Effector memory CD4-positive, alpha-beta T cell (primary cell): Measurements from ENCODE around the gene SEMA5A.

Source experiments
- DNase-seq, 3 donors: peaks; one replicate each; pipeline ENCODE4 v3.0.0-alpha.2; 2020
- H3K27ac ChIP-seq: 2 replicates; pipeline ENCODE4 v1.7.0; 2013; ENCODE audit warnings: mild to moderate bottlenecking, low read length, moderate library complexity; ENCODE audit not compliant: insufficient read depth, poor library complexity, severe bottlenecking
- H3K27me3 ChIP-seq: replicated peaks from 2 replicates; pipeline ENCODE4 v1.7.0; 2013; ENCODE audit warnings: mild to moderate bottlenecking, low read length; ENCODE audit not compliant: insufficient read depth, control insufficient read depth, poor library complexity, severe bottlenecking
- H3K36me3 ChIP-seq: 2 replicates; pipeline ENCODE4 v1.7.0; 2013; ENCODE audit warnings: mild to moderate bottlenecking, low read length, moderate library complexity; ENCODE audit not compliant: control insufficient read depth, insufficient read depth
- H3K4me1 ChIP-seq: 2 replicates; pipeline ENCODE4 v1.7.0; 2013; ENCODE audit warnings: low read length, mild to moderate bottlenecking; ENCODE audit not compliant: control insufficient read depth, insufficient read depth, poor library complexity, severe bottlenecking
- H3K4me3 ChIP-seq: 2 replicates; pipeline ENCODE4 v1.7.0; 2013; ENCODE audit warnings: low read length, low read depth, mild to moderate bottlenecking; ENCODE audit not compliant: insufficient read depth, poor library complexity, severe bottlenecking
- H3K9me3 ChIP-seq: 2 replicates; pipeline ENCODE4 v1.7.0; 2013; ENCODE audit warnings: mild to moderate bottlenecking, low read length, moderate library complexity; ENCODE audit not compliant: control insufficient read depth

Gene SEMA5A

DNA sequence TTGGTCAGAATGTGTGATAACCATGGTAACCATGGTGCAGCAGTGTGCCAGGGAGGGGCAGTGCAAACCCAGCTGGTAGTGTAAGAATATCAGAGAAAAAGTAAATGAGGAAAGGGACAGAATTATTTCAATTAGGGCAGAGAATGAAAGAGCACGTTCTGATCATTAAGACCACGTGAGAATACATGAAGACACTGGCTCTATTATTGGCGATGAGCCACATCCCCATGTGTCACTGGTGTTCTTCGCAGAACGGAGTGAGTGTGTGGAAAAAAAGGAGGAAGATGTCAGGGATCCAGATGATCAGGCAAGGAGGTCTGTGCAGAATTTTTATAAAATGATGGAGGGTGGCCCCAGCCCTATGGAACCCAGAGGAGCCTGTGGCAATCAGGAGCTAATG is 315.5 kb downstream of the SEMA5A start:
- H3K27ac ChIP-seq, result no peak overlapping the region
- H3K4me3 ChIP-seq, result no peak overlapping the region
- H3K36me3 ChIP-seq, result no peaks in the 10 kb centered on the region
- H3K4me1 ChIP-seq, result no peaks in the 10 kb centered on the region
- H3K27me3 ChIP-seq, result no peaks in the 10 kb centered on the region
- no peak for DNase-seq
- no peaks in the 10 kb centered on the region for H3K9me3 ChIP-seq

- no peaks in the 10 kb centered on the region for H3K36me3 ChIP-seq
- no peak for DNase-seq
- no peak overlapping the region for H3K27ac ChIP-seq
- H3K4me3 ChIP-seq, result no peak overlapping the region
- no peaks in the 10 kb centered on the region for H3K27me3 ChIP-seq
- no peaks in the 10 kb centered on the region for H3K9me3 ChIP-seq
- H3K4me1 ChIP-seq, result no peaks in the 10 kb centered on the region
These were observed 319.8 kb downstream of the SEMA5A start for GRCh38 chr5:9226016-9226536.

DNA sequence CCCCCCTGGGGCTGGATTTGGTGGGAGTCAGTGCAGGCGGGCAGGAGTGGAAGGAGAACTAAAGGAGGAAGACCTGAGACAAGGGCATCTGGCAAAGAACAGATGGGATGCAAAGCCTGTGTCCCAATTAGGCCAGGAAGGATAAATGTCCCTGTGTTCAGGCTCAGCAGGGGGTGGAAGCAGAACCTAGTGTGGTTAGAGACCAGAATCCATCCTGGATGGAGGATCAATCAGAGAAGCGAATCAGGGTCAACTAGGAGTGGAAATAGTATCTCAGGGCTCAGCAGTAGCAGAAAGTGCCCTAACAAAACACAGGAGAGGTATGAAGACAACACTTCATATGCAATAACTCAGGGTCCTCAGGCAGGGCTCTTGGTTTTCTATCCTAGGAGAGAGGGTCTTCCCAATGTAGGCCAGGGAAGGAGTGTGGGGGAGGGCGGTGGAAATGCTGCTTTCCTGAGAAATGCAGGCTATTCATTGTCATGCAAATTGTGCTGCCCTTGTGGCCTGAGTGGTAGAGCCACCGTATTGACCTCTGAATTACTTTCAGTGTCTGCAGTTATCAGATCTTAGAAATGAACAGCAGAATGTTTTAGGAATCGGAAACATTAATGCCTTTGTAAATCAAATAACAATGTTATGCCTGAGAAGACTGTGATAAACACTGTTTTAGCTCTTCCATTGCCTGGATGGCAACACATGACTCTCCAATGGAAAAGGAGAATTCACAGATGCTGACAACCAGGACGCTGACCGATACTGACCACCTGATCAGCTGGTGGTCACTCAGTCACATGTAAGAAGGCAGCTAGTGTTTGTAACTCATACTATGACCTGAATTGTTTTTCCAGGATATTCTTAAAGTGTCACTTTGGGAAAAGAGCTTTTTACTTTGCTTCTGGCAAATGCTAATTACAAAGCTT is 323.6 kb downstream of the SEMA5A start:
- Histone ChIP-seq H3K4me1 (no peaks in the 10 kb centered on the region), H3K36me3 (no peaks in the 10 kb centered on the region), H3K27ac (no peak overlapping the region), H3K27me3 (no peaks in the 10 kb centered on the region), H3K4me3 (no peak overlapping the region), H3K9me3 (no peaks in the 10 kb centered on the region)
- DNase-seq, result no peak

DNA sequence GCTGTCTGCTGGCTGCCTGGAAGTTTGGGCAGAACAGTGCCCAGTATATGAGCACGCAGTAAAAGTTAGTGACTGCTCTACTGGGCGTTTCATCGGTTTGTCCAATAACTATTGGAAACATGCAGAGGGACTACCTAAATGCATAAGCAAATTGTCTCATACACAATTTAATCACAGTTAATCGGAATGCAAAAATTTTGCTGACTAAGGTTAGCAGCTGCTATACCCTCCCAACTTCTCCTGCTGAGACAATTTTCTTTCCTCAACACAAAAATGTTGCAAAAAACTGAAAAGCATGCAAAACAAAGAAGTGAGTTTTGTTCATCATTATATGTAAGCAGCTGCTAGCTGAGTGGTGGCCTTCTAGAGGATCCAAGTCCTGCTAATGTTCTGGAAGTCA is 327.5 kb downstream of the SEMA5A start:
- DNase-seq, result no peak

GRCh38 chr5:9212605-9213004 is 333.3 kb downstream of the SEMA5A start:
- no peaks in the 10 kb centered on the region for H3K4me1 ChIP-seq
- no peak overlapping the region for H3K4me3 ChIP-seq
- DNase-seq, result no peak
- H3K9me3 ChIP-seq, result no peaks in the 10 kb centered on the region
- H3K27me3 ChIP-seq, result no peaks in the 10 kb centered on the region
- H3K36me3 ChIP-seq, result no peaks in the 10 kb centered on the region
- no peak overlapping the region for H3K27ac ChIP-seq

More for the DNA sequence above, 327.5 kb downstream of the SEMA5A start:
- H3K27ac ChIP-seq, result no peak overlapping the region
- no peak overlapping the region for H3K4me3 ChIP-seq
- no peaks in the 10 kb centered on the region for H3K9me3 ChIP-seq
- H3K4me1 ChIP-seq, result no peaks in the 10 kb centered on the region
- no peaks in the 10 kb centered on the region for H3K27me3 ChIP-seq
- H3K36me3 ChIP-seq, result no peaks in the 10 kb centered on the region

DNA sequence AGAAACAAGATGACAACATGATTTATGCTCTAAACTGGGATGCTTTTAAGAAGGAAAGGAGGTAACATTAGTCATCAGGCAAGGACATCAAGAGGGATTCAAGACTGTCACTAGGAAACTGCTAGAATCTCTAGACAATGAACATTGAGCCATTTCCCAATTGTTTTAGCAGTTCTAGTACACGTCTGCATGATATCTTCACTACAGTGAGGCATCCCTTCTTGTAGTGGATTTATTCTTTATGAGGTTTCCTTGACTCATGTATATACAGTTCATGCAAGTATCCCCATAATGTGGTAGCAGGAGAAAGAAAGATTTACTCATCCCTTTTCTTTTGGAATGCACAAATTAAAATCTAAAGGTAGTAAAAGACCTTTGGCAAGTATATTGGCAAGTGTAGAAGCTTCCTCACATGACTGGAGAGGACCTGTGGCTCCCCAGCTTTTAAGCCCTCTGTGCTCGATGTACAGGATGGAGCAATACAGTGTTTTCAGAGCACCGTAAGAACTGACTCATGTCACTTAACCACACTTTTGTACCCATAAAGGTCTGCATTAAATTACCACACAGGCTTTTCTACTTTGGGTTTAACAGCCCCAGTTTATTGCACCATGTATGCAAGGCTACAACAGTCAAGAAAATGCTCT is 335.9 kb downstream of the SEMA5A start:
- Histone ChIP-seq H3K4me1 (no peaks in the 10 kb centered on the region), H3K27me3 (no peaks in the 10 kb centered on the region), H3K4me3 (no peak overlapping the region), H3K9me3 (no peaks in the 10 kb centered on the region), H3K27ac (no peak overlapping the region), H3K36me3 (no peaks in the 10 kb centered on the region)
- DNase-seq, result no peak

- no peak for DNase-seq
- H3K27me3 ChIP-seq, result no peaks in the 10 kb centered on the region
- no peak overlapping the region for H3K27ac ChIP-seq
- no peak overlapping the region for H3K4me3 ChIP-seq
- no peaks in the 10 kb centered on the region for H3K4me1 ChIP-seq
- no peaks in the 10 kb centered on the region for H3K36me3 ChIP-seq
- no peaks in the 10 kb centered on the region for H3K9me3 ChIP-seq
These were observed 338.0 kb downstream of the SEMA5A start for GRCh38 chr5:9207817-9208418.

DNA sequence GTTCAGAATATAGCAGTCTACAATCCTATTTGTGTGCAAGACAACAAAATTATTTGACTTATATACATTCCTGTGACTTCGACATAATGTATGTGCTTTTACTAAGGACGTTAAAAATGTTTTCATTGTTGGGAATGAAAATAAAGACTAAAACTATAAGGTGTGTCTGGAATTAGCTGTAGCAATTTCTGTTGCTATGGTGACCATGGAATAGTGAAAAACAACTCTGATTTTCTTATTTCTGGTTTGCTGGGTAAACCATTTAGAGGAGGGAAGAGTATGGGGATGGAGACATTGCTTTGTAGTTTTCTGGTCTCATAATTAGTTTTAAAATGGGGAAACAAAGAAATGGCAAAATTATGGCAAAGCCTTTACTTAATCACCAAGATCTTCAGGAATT is 343.2 kb downstream of the SEMA5A start:
- Histone ChIP-seq H3K9me3 (no peaks in the 10 kb centered on the region), H3K36me3 (no peaks in the 10 kb centered on the region), H3K27ac (no peak overlapping the region), H3K27me3 (no peaks in the 10 kb centered on the region), H3K4me1 (no peaks in the 10 kb centered on the region), H3K4me3 (no peak overlapping the region)
- DNase-seq, result no peak

GRCh38 chr5:9201761-9202160 is 344.1 kb downstream of the SEMA5A start:
- no peaks in the 10 kb centered on the region for H3K4me1 ChIP-seq
- no peak overlapping the region for H3K4me3 ChIP-seq
- no peaks in the 10 kb centered on the region for H3K9me3 ChIP-seq

DNA sequence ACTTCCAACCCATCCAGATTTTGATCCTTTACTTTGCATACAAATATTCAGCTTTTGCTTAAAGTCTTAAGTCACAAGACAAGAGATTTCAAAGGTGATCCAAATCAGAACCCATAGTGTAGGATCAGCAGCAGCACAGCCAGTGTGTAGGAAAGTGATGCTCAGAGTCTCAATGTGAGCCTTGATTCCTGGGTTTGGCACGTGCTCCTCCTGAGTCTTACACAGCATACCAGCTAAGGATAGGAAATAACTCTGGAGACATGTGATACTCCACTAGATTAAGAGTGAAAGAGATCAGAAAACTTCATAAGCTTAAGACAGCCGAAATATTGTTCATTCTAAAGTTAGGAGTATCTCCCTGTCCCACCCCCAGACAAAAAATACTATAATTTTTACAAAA is 344.9 kb downstream of the SEMA5A start:
- no peak for DNase-seq
- Histone ChIP-seq H3K27ac (no peak overlapping the region), H3K4me3 (no peak overlapping the region)

More at GRCh38 chr5:9201761-9202160, 344.1 kb downstream of the SEMA5A start:
- Histone ChIP-seq H3K27ac (no peak overlapping the region), H3K36me3 (no peaks in the 10 kb centered on the region), H3K27me3 (no peaks in the 10 kb centered on the region)
- DNase-seq, result no peak

More for the DNA sequence above, 344.9 kb downstream of the SEMA5A start:
- H3K9me3 ChIP-seq, result no peaks in the 10 kb centered on the region
- H3K4me1 ChIP-seq, result no peaks in the 10 kb centered on the region
- no peaks in the 10 kb centered on the region for H3K27me3 ChIP-seq
- H3K36me3 ChIP-seq, result no peaks in the 10 kb centered on the region
